ENCODE results near the gene ATP5F1A. TPM values are rescaled to one million over a fixed set of nuclear protein-coding genes. Genes with fewer than 3 reads are reported as not detected.
A peak's percentile ranks its signal among the peaks of the same experiment; 100 is the strongest.
"Not testable (repeated sequence)": the region's sequence is repeated elsewhere in the genome, so short reads cannot be mapped to it uniquely, and the experiment has no call there.

ATP5F1A gene
- 200 TPM for total RNA-seq

DNA sequence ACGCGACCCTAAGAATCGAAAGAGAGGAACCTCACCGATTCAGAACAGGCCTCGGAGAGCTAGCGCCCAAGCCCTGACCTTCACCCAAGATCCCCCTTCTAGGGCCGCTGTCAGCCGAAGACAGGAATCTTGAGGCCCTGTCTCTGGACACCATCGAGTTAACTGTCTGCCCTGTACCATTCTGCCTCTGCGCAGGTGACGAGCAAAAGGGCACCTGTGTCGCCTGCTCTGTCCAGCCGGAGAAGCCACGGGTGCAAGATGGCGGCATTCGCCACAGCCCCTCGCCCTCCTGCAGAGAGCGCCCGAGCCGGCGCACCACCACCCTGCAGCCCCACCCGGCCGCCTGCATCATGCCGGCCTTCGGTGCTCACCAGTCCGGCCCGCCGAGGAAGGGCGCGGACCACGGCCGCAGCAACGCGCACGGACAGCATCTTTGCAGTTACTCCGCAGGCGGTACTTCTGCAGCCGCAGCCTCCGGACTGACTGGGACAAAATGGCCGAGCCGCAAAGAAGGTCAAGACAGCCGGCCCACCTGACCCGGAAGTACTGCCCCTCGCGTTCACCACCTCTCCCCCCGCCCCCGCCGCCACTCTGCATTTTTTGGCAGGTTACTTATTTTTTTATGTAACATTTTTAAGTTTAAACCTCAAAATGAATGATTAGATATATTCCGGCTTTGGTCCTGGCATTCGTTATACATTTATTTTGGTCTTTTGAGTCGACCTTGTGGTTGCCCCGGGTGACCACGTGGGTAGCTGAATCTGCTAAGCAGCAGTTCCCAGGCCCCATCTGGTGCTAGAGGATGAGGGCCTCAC, at the start of gene ATP5F1A:
TSS of gene ATP5F1A (minus strand) at position 496 of the 815 bp plus-strand sequence. CDS start at position 431, 65 bp downstream.
- peak; percentile 96 for ATAC-seq
- intact Hi-C loops (cut with DNase I) = no loop called here

DNA sequence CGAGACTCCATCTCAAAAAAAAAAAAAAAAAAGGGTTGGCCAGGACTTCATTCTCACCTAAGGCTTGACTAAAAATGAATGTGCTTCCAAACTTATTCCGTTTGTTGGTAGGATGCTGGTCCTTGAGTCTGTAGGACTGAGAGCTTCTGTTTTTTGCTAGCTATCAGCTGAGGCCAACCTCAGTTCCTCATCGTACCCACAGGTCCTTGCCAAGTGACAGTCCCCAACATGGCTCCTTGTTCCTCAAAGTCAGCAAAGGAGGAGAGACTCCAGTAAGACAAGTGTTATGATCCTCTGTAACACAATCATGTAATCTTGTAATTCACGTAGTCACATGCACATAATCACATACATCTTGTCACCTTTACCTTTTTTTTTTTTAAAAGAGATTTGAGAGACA, 43.1 kb upstream of the ATP5F1A start:
- DNase-seq (ENCODE audit: low spot score) = no peak
- no peak for ATAC-seq
- intact Hi-C loops (cut with DNase I) = no loop called here

More for the DNA sequence above, at the start of gene ATP5F1A:
- peak; percentile 96 for DNase-seq (ENCODE audit: low spot score)

DNA sequence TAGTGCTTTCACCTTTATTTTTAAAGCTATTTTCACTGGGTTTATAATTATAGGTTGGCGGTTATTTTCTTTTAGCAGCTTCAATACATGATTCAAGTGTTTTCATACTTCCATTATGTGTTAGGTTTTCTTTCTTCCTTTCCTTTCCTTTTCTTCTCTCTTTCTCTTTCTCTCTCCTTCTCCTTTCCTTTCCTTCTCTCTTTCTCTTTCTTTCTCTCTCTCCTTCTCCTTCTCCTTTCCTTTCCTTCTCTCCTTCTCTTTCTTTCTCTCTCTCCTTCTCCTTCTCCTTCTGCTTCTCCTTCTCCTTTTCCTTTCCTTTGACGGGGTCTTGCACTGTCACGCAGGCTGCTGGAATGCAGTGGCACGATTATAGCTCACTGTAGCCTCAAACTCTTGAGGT, 42.1 kb upstream of the ATP5F1A start:
- ATAC-seq = no peak
- no peak for DNase-seq (ENCODE audit: low spot score)
- intact Hi-C loops (cut with DNase I) = no loop called here

DNA sequence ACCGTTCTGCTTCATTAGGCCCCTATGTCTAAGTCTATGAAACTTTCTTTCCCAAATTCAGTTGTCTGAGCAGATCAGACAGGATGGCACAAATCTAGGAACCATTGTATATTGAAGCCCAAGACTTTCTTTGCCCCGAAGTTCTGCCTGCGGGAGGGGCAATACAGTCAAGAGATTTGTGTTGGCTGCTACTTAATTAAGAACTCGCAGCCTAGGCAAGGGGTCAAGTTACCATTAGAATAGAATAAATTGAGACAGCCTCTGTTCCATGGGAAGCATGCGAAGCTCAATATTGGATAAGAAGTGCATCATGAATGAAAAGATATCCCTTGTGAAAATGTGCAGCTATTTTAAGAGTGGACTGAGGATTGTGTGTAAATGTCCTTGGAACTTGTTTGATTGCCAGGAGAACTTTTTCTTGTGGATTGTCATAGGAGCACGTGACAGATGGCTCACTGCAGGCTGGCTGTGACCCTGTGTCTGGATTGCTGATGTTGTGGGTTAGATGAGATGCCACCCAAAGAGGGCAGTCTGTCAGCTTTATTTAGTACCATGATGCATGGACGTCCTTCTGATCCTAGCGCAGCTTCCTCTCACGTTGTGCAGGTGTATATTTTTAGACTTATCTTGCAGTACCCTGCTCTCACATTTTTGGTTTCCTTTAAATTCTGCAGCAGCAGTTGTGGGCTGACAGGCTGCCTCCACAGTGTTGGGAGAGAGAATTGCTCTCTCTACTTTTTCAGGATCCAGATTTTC, 37.0 kb upstream of the ATP5F1A start:
- ATAC-seq = no peak
- intact Hi-C loops (cut with DNase I) = no loop called here
- no peak for DNase-seq (ENCODE audit: low spot score)

DNA sequence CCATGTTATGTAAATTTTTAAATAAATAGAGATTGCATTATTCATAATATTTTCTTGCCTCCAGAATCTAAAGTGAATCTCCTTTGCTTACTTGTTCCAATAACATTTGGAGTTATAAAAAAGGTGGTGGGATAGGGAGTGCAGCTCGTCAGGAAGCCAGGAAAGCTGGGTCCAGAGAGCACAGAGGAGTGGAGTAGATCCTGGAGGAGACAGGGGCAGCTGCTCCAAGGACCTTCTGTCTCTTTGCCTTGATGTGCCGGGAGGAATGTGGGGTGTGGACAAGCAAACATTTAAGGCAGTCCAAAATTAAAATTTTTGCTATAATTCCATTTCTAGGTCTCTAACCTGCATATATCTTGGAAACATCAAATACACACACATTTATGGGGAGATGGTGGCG, 35.4 kb upstream of the ATP5F1A start:
- peak; percentile 50 for ATAC-seq

DNA sequence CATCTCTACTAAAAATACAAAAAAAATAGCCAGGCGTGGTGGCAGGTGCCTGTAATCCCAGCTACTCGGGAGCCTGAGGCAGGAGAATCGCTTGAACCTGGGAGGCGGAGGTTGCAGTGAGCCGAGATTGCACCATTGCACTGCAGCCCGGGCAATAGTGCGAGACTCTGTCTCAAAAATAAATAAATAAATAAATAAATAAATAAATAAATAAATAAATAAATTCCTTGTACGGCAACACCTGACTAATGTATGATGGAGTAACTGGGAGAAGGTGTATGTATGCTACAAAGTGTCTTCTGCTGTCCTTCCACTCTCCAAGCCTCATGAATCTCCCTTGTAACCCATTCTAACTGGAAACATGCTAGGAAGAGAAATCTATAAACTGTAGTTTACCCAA, 32.5 kb upstream of the ATP5F1A start:
- ATAC-seq; intact Hi-C loops (cut with DNase I); DNase-seq (ENCODE audit: low spot score): not testable (repeated sequence)

More for the DNA sequence above, 35.4 kb upstream of the ATP5F1A start:
- no peak for DNase-seq (ENCODE audit: low spot score)
- intact Hi-C loops (cut with DNase I) = no loop called here

DNA sequence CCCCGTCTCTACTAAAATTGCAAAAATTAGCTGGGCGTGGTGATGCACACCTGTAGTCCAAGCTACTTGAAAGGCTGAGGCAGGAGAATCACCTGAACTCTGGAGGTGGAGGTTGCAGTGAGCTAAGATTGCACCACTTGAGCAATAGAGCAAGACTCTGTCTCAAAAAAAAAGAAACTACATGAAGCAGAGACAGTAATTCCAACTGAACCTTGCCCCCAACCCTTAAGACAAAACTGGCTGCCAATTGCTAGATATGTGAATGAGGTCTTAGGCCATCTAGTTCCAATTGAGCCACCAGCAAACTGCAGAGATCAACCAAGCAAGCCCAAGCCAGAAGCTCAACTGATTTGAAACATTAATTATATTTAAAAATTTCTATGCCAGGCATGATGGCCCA, 32.0 kb upstream of the ATP5F1A start:
- intact Hi-C loops (cut with DNase I) = no loop called here
- DNase-seq (ENCODE audit: low spot score) (no peak), ATAC-seq (no peak)

DNA sequence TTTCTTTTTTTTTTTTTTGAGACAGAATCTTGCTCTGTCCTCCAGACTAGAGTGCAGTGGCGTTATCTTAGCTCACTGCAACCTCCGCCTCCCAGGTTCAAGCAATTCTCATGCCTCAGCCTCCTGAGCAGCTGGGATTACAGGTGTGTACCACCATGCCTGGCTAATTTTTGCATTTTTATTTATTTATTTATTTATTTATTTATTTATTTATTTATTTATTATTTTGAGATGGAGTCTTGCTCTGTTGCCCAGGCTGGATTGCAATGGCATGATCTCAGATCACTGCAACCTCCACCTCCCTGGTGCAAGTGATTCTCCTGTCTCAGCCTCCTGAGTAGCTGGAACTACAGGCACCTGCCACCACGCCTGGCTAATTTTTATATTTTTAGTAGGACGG, 28.5 kb upstream of the ATP5F1A start:
- DNase-seq (ENCODE audit: low spot score); intact Hi-C loops (cut with DNase I); ATAC-seq: not testable (repeated sequence)

GRCh38 chr18:46113751-46114150, 15.7 kb upstream of the ATP5F1A start:
- intact Hi-C loops (cut with DNase I) = no loop called here
- no peak for ATAC-seq
- DNase-seq (ENCODE audit: low spot score) = no peak

DNA sequence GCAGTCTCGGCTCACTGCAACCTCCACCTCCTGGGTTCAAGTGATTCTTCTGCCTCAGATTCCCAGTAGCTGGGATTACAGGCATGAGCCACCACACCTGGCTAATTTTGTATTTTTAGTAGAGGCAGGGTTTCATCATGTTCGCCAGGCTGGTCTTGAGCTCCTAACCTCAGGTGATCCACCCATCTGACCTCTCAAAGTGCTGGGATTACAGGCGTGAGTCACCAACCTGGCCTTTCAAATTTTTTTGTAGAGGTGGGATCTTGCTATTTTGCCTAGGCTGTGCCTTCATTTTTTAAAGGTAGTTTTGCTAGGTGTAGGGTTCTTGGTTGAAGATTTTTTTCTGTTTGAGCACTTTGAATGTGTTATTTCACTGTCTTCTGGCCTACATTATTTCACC, 12.3 kb upstream of the ATP5F1A start:
- intact Hi-C loops (cut with DNase I) = no loop called here
- ATAC-seq (no peak), DNase-seq (ENCODE audit: low spot score) (no peak)

GRCh38 chr18:46109386-46109785, 11.3 kb upstream of the ATP5F1A start:
- intact Hi-C loops (cut with DNase I) = no loop called here
- no peak for ATAC-seq

DNA sequence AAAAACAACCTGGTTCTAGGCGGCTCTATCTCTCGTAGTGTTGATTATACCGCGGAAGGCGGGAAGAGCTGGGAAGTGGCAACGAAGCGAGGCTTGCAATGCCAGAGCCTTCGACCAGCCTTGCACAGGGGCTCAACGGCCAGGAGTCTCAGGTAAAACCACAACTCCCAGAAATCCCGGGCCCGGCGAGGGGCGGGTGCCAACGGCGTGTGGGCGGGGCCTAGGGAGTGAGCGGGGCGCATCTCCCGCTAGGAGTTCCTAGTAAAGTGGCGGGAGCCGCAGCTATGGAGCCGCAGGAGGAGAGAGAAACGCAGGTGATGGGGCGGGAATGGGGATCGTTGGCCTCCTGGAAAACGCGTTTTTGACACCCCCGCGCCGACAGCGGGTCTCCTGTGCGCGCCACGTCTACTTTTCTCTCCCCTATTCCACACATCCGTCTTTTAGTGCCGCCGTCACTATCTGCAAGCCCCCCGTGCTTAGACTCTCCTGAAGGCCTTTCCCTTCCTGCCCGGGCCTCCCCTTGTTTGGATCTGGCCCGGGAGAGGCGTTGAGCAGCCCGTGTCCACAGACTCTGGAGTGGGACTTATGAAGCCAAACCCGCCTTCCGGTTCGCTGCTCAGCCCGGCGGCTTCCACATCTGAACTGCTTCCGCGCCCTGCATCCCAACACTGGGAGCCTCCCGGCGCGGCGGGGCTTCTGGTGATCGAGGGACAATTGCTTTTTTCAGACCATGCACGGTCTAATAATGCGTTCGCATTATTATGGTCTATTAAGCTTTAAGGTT, 6.2 kb upstream of the ATP5F1A start, which contains the start of gene HAUS1:
TSS of gene HAUS1 (plus strand) at position 258 of the 784 bp plus-strand sequence. CDS start at position 285, 27 bp downstream.
- intact Hi-C loops (cut with DNase I) = no loop called here
- peak; percentile 96 for DNase-seq (ENCODE audit: low spot score)
- ATAC-seq = peak; percentile 99

More at GRCh38 chr18:46109386-46109785, 11.3 kb upstream of the ATP5F1A start:
- no peak for DNase-seq (ENCODE audit: low spot score)

DNA sequence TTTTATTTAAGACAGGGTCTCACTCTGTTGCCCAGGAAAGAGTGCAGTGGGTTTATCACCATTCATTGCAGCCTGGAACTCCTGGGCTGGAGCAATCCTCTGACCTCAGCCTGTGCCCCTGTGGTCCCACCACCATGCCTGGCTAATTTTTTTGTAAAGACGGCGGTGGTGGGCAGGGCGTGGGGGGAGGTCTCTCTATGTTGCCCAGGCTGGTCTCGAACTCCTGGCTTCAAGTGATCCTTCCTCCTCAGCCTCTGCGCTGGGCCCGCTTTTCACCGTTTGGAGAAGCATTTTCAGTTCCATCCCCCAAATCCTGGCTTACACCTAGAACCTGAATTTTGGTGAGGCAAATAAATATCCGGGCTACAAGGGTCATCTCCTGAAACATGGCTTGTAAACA, 1.4 kb upstream of the ATP5F1A start:
- DNase-seq (ENCODE audit: low spot score) (no peak), ATAC-seq (no peak)
- intact Hi-C loops (cut with DNase I) = no loop called here

GRCh38 chr18:46098616-46098933, 479 bp upstream of the ATP5F1A start:
- intact Hi-C loops (cut with DNase I) = no loop called here
- ATAC-seq = no peak
- DNase-seq (ENCODE audit: low spot score) = no peak

DNA sequence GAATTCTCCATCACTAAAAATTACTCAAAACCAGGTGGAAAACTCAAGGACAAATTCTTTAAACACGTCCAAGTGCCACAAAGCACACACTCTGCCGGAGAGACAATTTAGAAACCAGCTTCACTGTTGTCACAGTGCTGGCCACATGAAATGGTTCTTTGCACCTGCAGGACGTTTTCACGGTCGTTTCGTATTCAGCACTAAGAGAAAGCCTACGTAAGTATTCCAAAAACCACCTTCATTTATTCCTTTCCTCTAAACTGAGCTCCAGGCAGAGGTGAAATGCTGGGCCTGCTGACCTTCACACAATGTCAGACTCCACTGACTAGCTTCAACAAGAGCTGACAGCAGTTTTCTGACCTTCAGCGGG, 680 bp downstream of the ATP5F1A start:
- intact Hi-C loops (cut with DNase I) = no loop called here
- no peak for DNase-seq (ENCODE audit: low spot score)
- ATAC-seq = no peak

GRCh38 chr18:46096651-46097300, 1.3 kb downstream of the ATP5F1A start:
- DNase-seq (ENCODE audit: low spot score) (no peak), ATAC-seq (no peak)
- intact Hi-C loops (cut with DNase I) = no loop called here

DNA sequence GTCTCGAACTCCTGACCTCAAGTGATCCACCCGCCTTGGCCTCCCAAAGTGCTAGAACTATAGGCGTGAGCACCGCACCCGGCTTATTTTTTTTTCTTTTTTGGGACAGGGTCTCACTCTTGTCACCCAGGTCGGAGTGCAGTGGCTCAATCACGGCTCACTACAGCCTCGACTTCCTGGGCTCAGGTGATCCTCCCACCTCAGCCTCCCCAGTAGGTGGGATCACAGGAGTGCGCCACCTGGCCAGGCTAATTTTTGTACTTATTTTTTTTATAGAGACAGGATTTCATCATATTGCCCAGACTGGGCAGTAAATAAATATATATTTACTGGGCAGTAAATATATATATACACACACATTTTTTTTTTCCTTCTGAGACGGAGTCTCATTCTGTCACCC, 2.6 kb downstream of the ATP5F1A start:
- ATAC-seq (no peak), DNase-seq (ENCODE audit: low spot score) (no peak)
- intact Hi-C loops (cut with DNase I) = no loop called here

DNA sequence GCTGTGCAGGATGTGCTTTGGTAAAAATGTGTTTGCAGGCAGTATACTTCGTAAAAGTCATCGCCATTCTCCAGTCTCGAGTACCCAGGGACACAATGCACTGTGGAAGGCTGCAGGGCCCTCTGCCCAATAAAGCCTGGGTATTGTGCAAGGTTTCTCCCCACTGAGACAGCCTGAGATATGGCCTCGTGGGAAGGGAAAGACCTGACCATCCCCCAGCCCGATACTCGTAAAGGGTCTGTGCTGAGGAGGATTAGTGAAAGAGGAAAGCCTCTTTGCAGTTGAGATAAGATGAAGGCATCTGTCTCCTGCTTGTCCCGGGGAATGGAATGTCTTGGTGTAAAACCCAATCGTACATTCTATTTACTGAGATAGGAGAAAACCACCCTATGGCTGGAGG, 9.6 kb downstream of the ATP5F1A start:
- DNase-seq (ENCODE audit: low spot score); ATAC-seq; intact Hi-C loops (cut with DNase I): not testable (repeated sequence)

GRCh38 chr18:46084431-46084830, 13.7 kb downstream of the ATP5F1A start:
- DNase-seq (ENCODE audit: low spot score) (no peak), ATAC-seq (no peak)
- intact Hi-C loops (cut with DNase I) = no loop called here
